ENCODE results near the gene PTBP1. TPM values are rescaled to one million over a fixed set of nuclear protein-coding genes. Genes with fewer than 3 reads are reported as not detected.

The PTBP1 gene
- total RNA-seq, 1 donor from 2014 or later = 674 TPM

DNA sequence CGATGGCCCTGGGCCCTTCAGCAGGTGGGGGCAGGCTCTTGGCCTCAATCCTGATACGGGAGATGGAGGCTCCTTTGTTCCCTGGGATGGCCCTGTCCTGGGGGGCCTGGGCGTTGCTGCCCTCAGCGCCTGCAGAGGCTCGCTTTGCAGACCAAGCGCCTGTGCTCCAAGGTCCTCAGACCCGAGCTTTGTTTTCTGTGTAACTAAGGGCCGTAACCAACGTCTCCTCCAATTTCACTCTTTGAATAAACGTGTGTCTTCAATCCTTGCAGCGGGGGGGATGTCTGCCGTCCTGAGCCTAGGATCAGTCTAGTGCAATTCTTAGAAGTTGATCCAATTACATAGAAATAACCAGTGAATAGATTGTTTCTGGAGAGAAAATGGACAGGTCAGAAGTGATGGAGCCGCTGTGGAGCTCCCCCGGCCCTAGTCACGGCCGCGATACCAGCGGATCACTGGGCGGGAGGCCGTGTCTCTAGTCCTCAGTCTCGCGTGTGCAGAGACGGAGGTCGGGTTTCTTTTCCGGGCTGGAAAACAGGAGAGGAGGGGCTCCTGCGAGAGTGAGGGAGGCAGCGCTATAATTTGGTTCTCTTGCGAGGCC lies 5.3 kb downstream of the PTBP1 start:
- DNase-seq (ENCODE audit: low read depth, low spot score) = no peak
- TF ChIP-seq CTCF (conservative IDR thresholded peaks at IDR 0.05) = no peak
- Mint-ChIP-seq H3K4me1 (peaks cover 36% of the 10 kb centered on the region), H3K36me3 (ENCODE audit: low read depth) (peaks cover 24% of the 10 kb centered on the region), H3K27me3 (ENCODE audit: low read depth) (peaks cover 20% of the 10 kb centered on the region), H3K4me3 (peak overlapping the region; percentile 77), H3K27ac (ENCODE audit: unreplicated experiment) (peak overlapping the region; percentile 79), H3K9me3 (no peaks in the 10 kb centered on the region)

GRCh38 chr19:803099-803561 lies 5.9 kb downstream of the PTBP1 start:
- peaks cover 39% of the 10 kb centered on the region for H3K4me1 Mint-ChIP-seq
- no peak for DNase-seq (ENCODE audit: low read depth, low spot score)
- H3K36me3 Mint-ChIP-seq (ENCODE audit: low read depth) = peaks cover 28% of the 10 kb centered on the region
- TF ChIP-seq CTCF (conservative IDR thresholded peaks at IDR 0.05) = no peak
- no peaks in the 10 kb centered on the region for H3K9me3 Mint-ChIP-seq
- peak overlapping the region; percentile 59 for H3K4me3 Mint-ChIP-seq
- no peak overlapping the region for H3K27ac Mint-ChIP-seq (ENCODE audit: unreplicated experiment)
- H3K27me3 Mint-ChIP-seq (ENCODE audit: low read depth) = peaks cover 22% of the 10 kb centered on the region

GRCh38 chr19:803686-804418 lies 6.6 kb downstream of the PTBP1 start:
- Mint-ChIP-seq H3K9me3 (no peaks in the 10 kb centered on the region), H3K27me3 (ENCODE audit: low read depth) (peaks cover 20% of the 10 kb centered on the region), H3K4me3 (peak overlapping the region; percentile 59), H3K27ac (ENCODE audit: unreplicated experiment) (no peak overlapping the region), H3K4me1 (peaks cover 38% of the 10 kb centered on the region), H3K36me3 (ENCODE audit: low read depth) (peaks cover 28% of the 10 kb centered on the region)
- DNase-seq (ENCODE audit: low read depth, low spot score) = no peak
- no peak for TF ChIP-seq CTCF (conservative IDR thresholded peaks at IDR 0.05)

DNA sequence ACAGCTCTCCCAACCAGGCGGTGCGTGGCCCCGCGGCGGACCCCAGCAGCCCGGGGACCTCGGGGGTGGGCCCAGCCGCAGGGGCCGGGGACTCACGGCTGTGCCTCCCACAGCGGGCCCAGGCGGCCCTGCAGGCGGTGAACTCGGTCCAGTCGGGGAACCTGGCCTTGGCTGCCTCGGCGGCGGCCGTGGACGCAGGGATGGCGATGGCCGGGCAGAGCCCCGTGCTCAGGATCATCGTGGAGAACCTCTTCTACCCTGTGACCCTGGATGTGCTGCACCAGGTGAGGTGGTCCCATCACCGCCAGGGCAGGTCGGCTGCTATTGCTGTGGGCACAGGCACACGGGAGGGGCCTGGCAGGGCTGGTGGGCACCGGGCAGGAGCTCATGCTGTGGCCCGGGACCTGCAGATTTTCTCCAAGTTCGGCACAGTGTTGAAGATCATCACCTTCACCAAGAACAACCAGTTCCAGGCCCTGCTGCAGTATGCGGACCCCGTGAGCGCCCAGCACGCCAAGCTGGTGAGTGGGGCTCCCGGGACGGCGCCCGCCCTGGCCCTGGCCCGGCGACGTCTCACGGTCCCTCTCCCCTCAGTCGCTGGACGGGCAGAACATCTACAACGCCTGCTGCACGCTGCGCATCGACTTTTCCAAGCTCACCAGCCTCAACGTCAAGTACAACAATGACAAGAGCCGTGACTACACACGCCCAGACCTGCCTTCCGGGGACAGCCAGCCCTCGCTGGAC lies 7.3 kb downstream of the PTBP1 start:
- no peak for DNase-seq (ENCODE audit: low read depth, low spot score)
- peaks cover 13% of the 10 kb centered on the region for H3K27me3 Mint-ChIP-seq (ENCODE audit: low read depth)
- no peak overlapping the region for H3K4me3 Mint-ChIP-seq
- H3K36me3 Mint-ChIP-seq (ENCODE audit: low read depth) = peaks cover 25% of the 10 kb centered on the region
- no peak for TF ChIP-seq CTCF (conservative IDR thresholded peaks at IDR 0.05)
- no peak overlapping the region for H3K27ac Mint-ChIP-seq (ENCODE audit: unreplicated experiment)
- H3K4me1 Mint-ChIP-seq = peaks cover 31% of the 10 kb centered on the region
- no peaks in the 10 kb centered on the region for H3K9me3 Mint-ChIP-seq

DNA sequence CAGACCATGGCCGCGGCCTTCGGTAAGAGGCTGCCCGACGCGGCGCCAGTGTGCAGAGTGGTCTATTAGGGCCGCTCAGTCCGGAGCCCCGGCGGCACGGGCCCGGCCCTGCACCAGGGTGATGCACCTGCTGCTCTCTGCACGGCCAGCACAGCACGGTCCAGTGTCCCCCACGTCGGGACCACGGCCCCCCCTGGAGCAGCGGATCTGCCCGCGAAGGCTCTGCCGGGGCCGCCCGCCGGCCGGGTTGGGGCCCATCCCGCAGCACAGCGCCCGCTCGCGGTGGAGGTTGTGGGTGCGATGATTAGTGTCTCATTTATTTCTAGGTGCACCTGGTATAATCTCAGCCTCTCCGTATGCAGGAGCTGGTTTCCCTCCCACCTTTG lies 7.9 kb downstream of the PTBP1 start:
- TF ChIP-seq CTCF (conservative IDR thresholded peaks at IDR 0.05) = no peak
- H3K9me3 Mint-ChIP-seq = no peaks in the 10 kb centered on the region
- H3K36me3 Mint-ChIP-seq (ENCODE audit: low read depth) = peaks cover 27% of the 10 kb centered on the region
- no peak overlapping the region for H3K27ac Mint-ChIP-seq (ENCODE audit: unreplicated experiment)
- DNase-seq (ENCODE audit: low read depth, low spot score) = no peak
- peak overlapping the region; percentile 56 for H3K4me3 Mint-ChIP-seq
- H3K27me3 Mint-ChIP-seq (ENCODE audit: low read depth) = peaks cover 12% of the 10 kb centered on the region
- peaks cover 25% of the 10 kb centered on the region for H3K4me1 Mint-ChIP-seq
